ENCODE data around the gene SLC25A19.

The SLC25A19 gene

GRCh38 chr17:75289115-75289831 is at the start of gene SLC25A19:
Gene SLC25A19, minus strand, starts transcription at chr17:75289433. Its CDS starts 2,669 bp downstream, at chr17:75286764.
- DNase-seq (ENCODE audit: low read depth, low spot score): peak; percentile 99

- DNase-seq (ENCODE audit: low read depth, low spot score): no peak
Observed at GRCh38 chr17:75338335-75338734, 49.1 kb upstream of the SLC25A19 start.

- DNase-seq (ENCODE audit: low read depth, low spot score): no peak
Observed at GRCh38 chr17:75335315-75335714, 46.1 kb upstream of the SLC25A19 start.

- DNase-seq (ENCODE audit: low read depth, low spot score): no peak
Observed at GRCh38 chr17:75334723-75335122, 45.5 kb upstream of the SLC25A19 start.

- DNase-seq (ENCODE audit: low read depth, low spot score): no peak
Observed at GRCh38 chr17:75331671-75332070, 42.4 kb upstream of the SLC25A19 start.

GRCh38 chr17:75327757-75328156 is 38.5 kb upstream of the SLC25A19 start:
- no peak for DNase-seq (ENCODE audit: low read depth, low spot score)

GRCh38 chr17:75326226-75326848 is 37.1 kb upstream of the SLC25A19 start:
- DNase-seq (ENCODE audit: low read depth, low spot score): peak; percentile 69

- DNase-seq (ENCODE audit: low read depth, low spot score): no peak
Observed at GRCh38 chr17:75325827-75326225, 36.6 kb upstream of the SLC25A19 start.

- DNase-seq (ENCODE audit: low read depth, low spot score): no peak
Observed at GRCh38 chr17:75325348-75325747, 36.1 kb upstream of the SLC25A19 start.

GRCh38 chr17:75321506-75321905 is 32.3 kb upstream of the SLC25A19 start:
- no peak for DNase-seq (ENCODE audit: low read depth, low spot score)

- DNase-seq (ENCODE audit: low read depth, low spot score): no peak
Observed at GRCh38 chr17:75319904-75320691, 30.9 kb upstream of the SLC25A19 start.

- no peak for DNase-seq (ENCODE audit: low read depth, low spot score)
Observed at GRCh38 chr17:75318615-75319222, 29.5 kb upstream of the SLC25A19 start.

GRCh38 chr17:75318211-75318610 is 29.0 kb upstream of the SLC25A19 start:
- peak; percentile 31 for DNase-seq (ENCODE audit: low read depth, low spot score)

- DNase-seq (ENCODE audit: low read depth, low spot score): peak; percentile 39
Observed at GRCh38 chr17:75317671-75318070, 28.4 kb upstream of the SLC25A19 start.

GRCh38 chr17:75316253-75316652 is 27.0 kb upstream of the SLC25A19 start:
- DNase-seq (ENCODE audit: low read depth, low spot score): no peak

- no peak for DNase-seq (ENCODE audit: low read depth, low spot score)
Observed at GRCh38 chr17:75315541-75316243, 26.5 kb upstream of the SLC25A19 start.

- DNase-seq (ENCODE audit: low read depth, low spot score): no peak
Observed at GRCh38 chr17:75313941-75314551, 24.8 kb upstream of the SLC25A19 start.

GRCh38 chr17:75308732-75309629 is 19.7 kb upstream of the SLC25A19 start:
- peak; percentile 31 for DNase-seq (ENCODE audit: low read depth, low spot score)

- DNase-seq (ENCODE audit: low read depth, low spot score): no peak
Observed at GRCh38 chr17:75307957-75308731, 18.9 kb upstream of the SLC25A19 start.
